Thyroid gland (tissue), 4 donors: ENCODE results near the gene CNOT2. TPM values are rescaled to one million over a fixed set of nuclear protein-coding genes. Genes with fewer than 3 reads are reported as not detected.

Experiments
- DNase-seq, 2 donors: peaks; one replicate each; pipeline ENCODE4 v3.0.0-alpha.2; 2019
- H3K27ac ChIP-seq, 3 donors: fragments of 200-600 bp; sonication (generic); 1 replicate in 2 of 3; 2 replicates in 1 of 3; pipeline ENCODE4 v1.5.1; 2016 to 2019; ENCODE audit warnings: mild to moderate bottlenecking in 1 of 3, moderate library complexity in 1 of 3
- H3K27me3 ChIP-seq: fragments of 200-600 bp; sonication (generic); one replicate; pipeline ENCODE4 v1.5.1; 2019
- H3K36me3 ChIP-seq, 2 donors: fragments of 200-600 bp; sonication (generic); one replicate each; pipeline ENCODE4 v1.5.1; 2016 to 2019
- H3K4me1 ChIP-seq, 2 donors: fragments of 200-600 bp; sonication (generic); one replicate each; pipeline ENCODE4 v1.5.1; 2017 to 2019
- H3K4me3 ChIP-seq, 3 donors: fragments of 200-600 bp; sonication (generic); replicated peaks in 1 of 3; 1 replicate in 2 of 3; 2 replicates in 1 of 3; pipeline ENCODE4 v1.5.1; 2016; ENCODE audit warnings: mild to moderate bottlenecking in 1 of 3
- H3K9me3 ChIP-seq: fragments of 200-600 bp; sonication (generic); one replicate; pipeline ENCODE4 v1.5.1; 2017
- POLR2A ChIP-seq, 2 donors: fragments of 450-650 bp; IDR thresholded peaks; one replicate each; pipeline ENCODE4 v1.6.1; 2017; ENCODE audit warnings: antibody characterized with exemption in 2 of 2, mild to moderate bottlenecking in 2 of 2, moderate library complexity in 1 of 2
- WGBS, 2 donors: methylation state at CpG; one replicate each; pipeline ENCODE4 v1.1.5; 2017; 5-methylcytosine and 5-hydroxymethylcytosine counted together
- intact Hi-C: fragments of 100-400 bp; cut with DNase I; formaldehyde crosslinking; loops from one replicate; pipeline ENCODE4 v1.15.1; 2023
- total RNA-seq, 4 donors: library from RNA; depleted of rRNA; stranded (reverse); fragments of >200 nt; gene quantifications; one replicate each; pipeline ENCODE4 v1.2.3, GENCODE V29; 2016
- TF ChIP-seq, protein P1 (sequence below), 6 experiments: fragments of 200-600 bp in 3 of 6; fragments of 450-650 bp in 3 of 6; sonication (generic) in 3 of 6; IDR thresholded peaks; one replicate each; pipeline ENCODE4 v1.5.1; 2016 to 2019; ENCODE audit warnings: antibody characterized with exemption in 6 of 6, mild to moderate bottlenecking in 2 of 6, inconsistent platforms in 1 of 6, moderate library complexity in 1 of 6

CNOT2 gene
- total RNA-seq, 4 donors from 2014 or later = 162 to 245 (median 173) TPM

GRCh38 chr12:70245458-70245857, 2.2 kb downstream of the CNOT2 start:
- intact Hi-C loops = no loop called here
- H3K4me3 ChIP-seq = no peak overlapping the region
- H3K27ac ChIP-seq = no peak overlapping the region

DNA sequence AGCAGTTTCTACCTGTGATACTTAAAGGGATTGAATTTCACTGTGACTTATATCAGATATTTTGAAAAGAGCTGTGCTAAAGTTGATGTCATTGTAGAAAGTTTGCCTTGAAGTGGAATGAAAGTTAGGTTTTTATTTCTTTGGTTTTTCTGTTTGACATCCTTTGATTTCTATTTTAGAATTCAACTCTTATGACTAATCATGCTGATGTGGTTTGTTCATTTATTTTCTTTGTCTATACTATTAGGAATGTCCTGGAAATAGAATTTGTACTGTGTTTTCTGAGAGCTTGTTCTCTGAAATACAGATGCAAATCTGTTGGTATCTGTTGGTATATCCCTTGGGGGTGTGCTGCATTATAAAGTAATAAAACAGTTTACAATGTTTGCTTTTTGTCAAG, 3.3 kb downstream of the CNOT2 start:
- H3K36me3 ChIP-seq = no peaks in the 10 kb centered on the region
- no peaks in the 10 kb centered on the region for H3K9me3 ChIP-seq
- H3K4me3 ChIP-seq = no peak overlapping the region
- TF ChIP-seq, protein P1, sequence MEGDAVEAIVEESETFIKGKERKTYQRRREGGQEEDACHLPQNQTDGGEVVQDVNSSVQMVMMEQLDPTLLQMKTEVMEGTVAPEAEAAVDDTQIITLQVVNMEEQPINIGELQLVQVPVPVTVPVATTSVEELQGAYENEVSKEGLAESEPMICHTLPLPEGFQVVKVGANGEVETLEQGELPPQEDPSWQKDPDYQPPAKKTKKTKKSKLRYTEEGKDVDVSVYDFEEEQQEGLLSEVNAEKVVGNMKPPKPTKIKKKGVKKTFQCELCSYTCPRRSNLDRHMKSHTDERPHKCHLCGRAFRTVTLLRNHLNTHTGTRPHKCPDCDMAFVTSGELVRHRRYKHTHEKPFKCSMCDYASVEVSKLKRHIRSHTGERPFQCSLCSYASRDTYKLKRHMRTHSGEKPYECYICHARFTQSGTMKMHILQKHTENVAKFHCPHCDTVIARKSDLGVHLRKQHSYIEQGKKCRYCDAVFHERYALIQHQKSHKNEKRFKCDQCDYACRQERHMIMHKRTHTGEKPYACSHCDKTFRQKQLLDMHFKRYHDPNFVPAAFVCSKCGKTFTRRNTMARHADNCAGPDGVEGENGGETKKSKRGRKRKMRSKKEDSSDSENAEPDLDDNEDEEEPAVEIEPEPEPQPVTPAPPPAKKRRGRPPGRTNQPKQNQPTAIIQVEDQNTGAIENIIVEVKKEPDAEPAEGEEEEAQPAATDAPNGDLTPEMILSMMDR (IDR thresholded peaks at IDR 0.05) = no peak
- TF ChIP-seq POLR2A (IDR thresholded peaks at IDR 0.05) = no peak
- intact Hi-C loops = no loop called here
- DNase-seq = no peak
- peaks cover 36 to 38% of the 10 kb centered on the region in 2 donors for H3K4me1 ChIP-seq
- no peak overlapping the region for H3K27ac ChIP-seq
- no peaks in the 10 kb centered on the region for H3K27me3 ChIP-seq

More at GRCh38 chr12:70245458-70245857, 2.2 kb downstream of the CNOT2 start:
- H3K9me3 ChIP-seq = no peaks in the 10 kb centered on the region
- no peaks in the 10 kb centered on the region for H3K27me3 ChIP-seq
- peaks cover 0 to 3% of the 10 kb centered on the region in 2 donors for H3K36me3 ChIP-seq
- no peak for DNase-seq
- H3K4me1 ChIP-seq = peaks cover 31 to 36% of the 10 kb centered on the region in 2 donors
- no peak for TF ChIP-seq POLR2A (IDR thresholded peaks at IDR 0.05)
- TF ChIP-seq, protein P1 (IDR thresholded peaks at IDR 0.05) = no peak

- Histone ChIP-seq H3K27me3 (no peaks in the 10 kb centered on the region), H3K4me1 (peaks cover 29 to 31% of the 10 kb centered on the region in 2 donors), H3K9me3 (no peaks in the 10 kb centered on the region), H3K36me3 (no peaks in the 10 kb centered on the region), H3K27ac (no peak overlapping the region), H3K4me3 (no peak overlapping the region)
- intact Hi-C loops = no loop called here
- 88 to 92% methylated on average over 2 of the region's 2 CpGs for WGBS, 2 donors
- TF ChIP-seq POLR2A (IDR thresholded peaks at IDR 0.05) = no peak
- no peak for DNase-seq
Measured at GRCh38 chr12:70247653-70248199, 4.5 kb downstream of the CNOT2 start.

- TF ChIP-seq, protein P1 (IDR thresholded peaks at IDR 0.05) = no peak
- no peak for TF ChIP-seq POLR2A (IDR thresholded peaks at IDR 0.05)
- H3K27me3 ChIP-seq = no peaks in the 10 kb centered on the region
Measured at GRCh38 chr12:70248876-70249275, 5.6 kb downstream of the CNOT2 start.

DNA sequence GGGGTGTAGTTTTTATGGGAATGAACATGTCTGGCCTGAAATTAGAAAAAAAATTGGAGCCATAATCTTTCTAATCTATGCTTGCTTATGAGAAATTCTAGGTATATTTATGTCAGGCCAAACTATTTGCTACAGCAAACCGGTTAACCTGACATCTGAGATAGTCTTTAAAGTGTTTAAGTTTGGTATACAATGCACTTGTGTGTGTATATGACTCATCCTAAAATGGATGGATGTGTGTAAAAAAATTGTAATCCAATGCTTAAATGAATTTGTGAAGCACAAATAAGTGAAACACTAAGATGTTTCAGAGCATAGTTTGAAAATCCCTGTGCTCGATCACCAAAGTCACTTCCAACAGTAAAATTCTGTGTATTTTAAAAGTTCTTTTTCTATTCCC, 6.7 kb downstream of the CNOT2 start:
- DNase-seq = no peak
- Histone ChIP-seq H3K27me3 (no peaks in the 10 kb centered on the region), H3K27ac (no peak overlapping the region), H3K36me3 (no peaks in the 10 kb centered on the region), H3K4me3 (no peak overlapping the region), H3K4me1 (peaks cover 25 to 26% of the 10 kb centered on the region in 2 donors), H3K9me3 (no peaks in the 10 kb centered on the region)
- 81 to 89% methylated on average over 2 of the region's 2 CpGs for WGBS, 2 donors
- TF ChIP-seq POLR2A (IDR thresholded peaks at IDR 0.05) = no peak
- intact Hi-C loops = no loop called here

More at GRCh38 chr12:70248876-70249275, 5.6 kb downstream of the CNOT2 start:
- no peaks in the 10 kb centered on the region for H3K9me3 ChIP-seq
- H3K4me3 ChIP-seq = no peak overlapping the region
- H3K36me3 ChIP-seq = no peaks in the 10 kb centered on the region
- WGBS, 2 donors = 85 to 88% methylated on average over 1 of the region's 1 CpG
- H3K27ac ChIP-seq = no peak overlapping the region
- peaks cover 29 to 31% of the 10 kb centered on the region in 2 donors for H3K4me1 ChIP-seq
- no peak for DNase-seq
- intact Hi-C loops = no loop called here

DNA sequence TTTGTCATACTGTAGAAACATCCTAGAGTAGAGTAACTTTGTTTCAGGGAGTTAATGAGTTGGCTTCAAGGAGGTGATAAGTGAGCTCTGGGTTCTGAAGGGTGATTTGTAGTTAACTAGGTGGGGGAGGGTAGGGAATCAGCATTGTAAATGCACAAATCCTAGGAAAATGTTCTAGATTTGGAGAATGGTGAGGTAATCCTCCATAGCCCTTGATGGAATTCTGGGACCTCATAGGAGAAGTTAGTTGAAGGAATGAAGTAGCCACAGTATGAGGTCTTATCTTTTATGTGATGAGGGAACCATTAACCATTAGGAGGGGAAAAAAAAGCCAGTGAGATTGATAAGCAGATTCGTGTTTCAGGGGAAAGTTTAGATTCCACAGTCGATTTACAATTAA, 8.0 kb downstream of the CNOT2 start:
- no peaks in the 10 kb centered on the region for H3K27me3 ChIP-seq
- no peak overlapping the region for H3K27ac ChIP-seq
- intact Hi-C loops = no loop called here
- H3K4me3 ChIP-seq = no peak overlapping the region
- no peaks in the 10 kb centered on the region for H3K9me3 ChIP-seq
- peaks cover 12 to 16% of the 10 kb centered on the region in 2 donors for H3K4me1 ChIP-seq
- no peaks in the 10 kb centered on the region for H3K36me3 ChIP-seq
- no peak for DNase-seq
- no peak for TF ChIP-seq POLR2A (IDR thresholded peaks at IDR 0.05)
- TF ChIP-seq, protein P1 (IDR thresholded peaks at IDR 0.05) = no peak
- 69 to 75% methylated on average over 2 of the region's 2 CpGs for WGBS, 2 donors
